Lower leg skin (tissue), 3 donors: ENCODE data around the gene DLGAP4.

Experiments
- CTCF ChIP-seq, 3 donors: fragments of 450-650 bp; IDR thresholded peaks; one replicate each; pipeline ENCODE4 v1.5.1; 2016; ENCODE audit warnings: antibody characterized with exemption in 3 of 3, mild to moderate bottlenecking in 3 of 3, moderate library complexity in 2 of 3
- POLR2A ChIP-seq, 2 donors: fragments of 450-650 bp; IDR thresholded peaks; one replicate each; pipeline ENCODE4 v1.6.1; 2016 to 2017; ENCODE audit warnings: antibody characterized with exemption in 2 of 2, mild to moderate bottlenecking in 1 of 2, moderate library complexity in 1 of 2

GRCh38 chr20:36259177-36260061, 46.7 kb upstream of the DLGAP4 start:
- TF ChIP-seq CTCF (IDR thresholded peaks at IDR 0.05) = no peak
- TF ChIP-seq POLR2A (IDR thresholded peaks at IDR 0.05) = no peak
